RWPE1 (cell line): ENCODE data around the gene TTC36.

ENCODE experiments used
- CTCF ChIA-PET: fragments of 350-600 bp; sonication (Branson Sonifier 250); formaldehyde crosslinking; extraction: SDS; loops from one replicate; lab custom pipeline; 2021; lab: Yijun Ruan, JAX
- POLR2A ChIA-PET: fragments of 400-600 bp; formaldehyde crosslinking; extraction: SDS; loops from one replicate; lab custom pipeline; 2020; ENCODE audit warnings: antibody characterized with exemption; ENCODE audit not compliant: low non-redundant PET; lab: Yijun Ruan, JAX
- DNase-seq: peaks from one replicate; pipeline ENCODE4 v3.0.0; 2012; ENCODE audit warnings: low spot score
- H3K27ac ChIP-seq: fragments of 450-650 bp; 2 replicates; pipeline ENCODE4 v1.5.1; 2017
- CTCF ChIP-seq: fragments of 450-650 bp; conservative IDR thresholded peaks from 2 replicates; pipeline ENCODE4 v1.5.1; 2017; ENCODE audit warnings: low read depth, mild to moderate bottlenecking

The TTC36 gene

GRCh38 chr11:118535261-118535660 is 8.0 kb downstream of the TTC36 start:
- no peak for DNase-seq
- ChIA-PET CTCF (no interaction called here), POLR2A (no interaction called here)
- no peak for TF ChIP-seq CTCF
- H3K27ac ChIP-seq, result no peak overlapping the region

- CTCF ChIA-PET, result interaction anchor here (0.6 to 0.7 kb wide), 2 partner anchors 62 to 558 kb away, joined by 3 to 4 read pairs; a partner anchor contains a TSS
- POLR2A ChIA-PET, result interaction anchor here (0.7 kb wide), 1 partner anchor 1883 kb away, joined by 3 read pairs; no protein-coding TSS in a partner anchor
- no peak for TF ChIP-seq CTCF
Observed at GRCh38 chr11:118536726-118537125, 9.5 kb downstream of the TTC36 start.

GRCh38 chr11:118537409-118537980 is 10.2 kb downstream of the TTC36 start:
- no peak overlapping the region for H3K27ac ChIP-seq
- CTCF ChIA-PET, result no interaction called here
- no peak for TF ChIP-seq CTCF
- POLR2A ChIA-PET, result interaction anchor here (0.7 kb wide), 2 partner anchors 55 to 1882 kb away, joined by 3 to 5 read pairs; no protein-coding TSS in a partner anchor
- no peak for DNase-seq

More at GRCh38 chr11:118536726-118537125, 9.5 kb downstream of the TTC36 start:
- H3K27ac ChIP-seq, result no peak overlapping the region
- no peak for DNase-seq

- CTCF ChIA-PET, result interaction anchor here (0.6 kb wide), 1 partner anchor 14 kb away, joined by 3 read pairs; no protein-coding TSS in a partner anchor
- DNase-seq, result no peak
- POLR2A ChIA-PET, result no interaction called here
- H3K27ac ChIP-seq, result no peak overlapping the region
- TF ChIP-seq CTCF, result no peak
Observed at GRCh38 chr11:118544010-118544646, 16.9 kb downstream of the TTC36 start.

- ChIA-PET POLR2A (no interaction called here), CTCF (interaction anchor here (0.6 kb wide), 1 partner anchor 14 kb away, joined by 3 read pairs; no protein-coding TSS in a partner anchor)
- H3K27ac ChIP-seq, result no peak overlapping the region
- DNase-seq, result no peak
- TF ChIP-seq CTCF, result no peak
Observed at GRCh38 chr11:118544647-118545010, 17.4 kb downstream of the TTC36 start.

GRCh38 chr11:118545533-118545932 is 18.3 kb downstream of the TTC36 start:
- no peak overlapping the region for H3K27ac ChIP-seq
- POLR2A ChIA-PET, result no interaction called here
- no peak for DNase-seq
- CTCF ChIA-PET, result no interaction called here
- TF ChIP-seq CTCF, result no peak
